CD8-positive, alpha-beta memory T cell (primary cell): ENCODE data around the gene SLC22A3. TPM values are rescaled to one million over a fixed set of nuclear protein-coding genes. Genes with fewer than 3 reads are reported as not detected.

Experiments
- CTCF ChIA-PET: fragments of 350-600 bp; sonication (Branson Sonifier 250); formaldehyde crosslinking; loops from one replicate; lab custom pipeline; 2021; ENCODE audit warnings: antibody characterized with exemption; lab: Charles Lee
- POLR2A ChIA-PET: fragments of 350-600 bp; sonication (Branson Sonifier 250); formaldehyde crosslinking; loops from one replicate; lab custom pipeline; 2021; ENCODE audit warnings: antibody characterized with exemption; lab: Charles Lee
- DNase-seq, 5 donors: peaks; one replicate each; pipeline versions ENCODE4 v3.0.0 to v3.0.0-alpha.2; 2020 to 2022; ENCODE audit warnings: mixed read lengths in 1 of 5
- H3K27ac ChIP-seq: one replicate; pipeline ENCODE4 v1.7.0; 2013; ENCODE audit warnings: low read depth, mild to moderate bottlenecking, low read length, moderate library complexity
- H3K27me3 ChIP-seq: 2 replicates; pipeline ENCODE4 v1.7.0; 2013; ENCODE audit warnings: low read length, mild to moderate bottlenecking; ENCODE audit not compliant: insufficient read depth, poor library complexity, severe bottlenecking
- H3K36me3 ChIP-seq: 2 replicates; pipeline ENCODE4 v1.7.0; 2013; ENCODE audit warnings: mild to moderate bottlenecking, low read length, moderate library complexity; ENCODE audit not compliant: insufficient read depth
- H3K4me1 ChIP-seq: 2 replicates; pipeline ENCODE4 v1.7.0; 2013; ENCODE audit warnings: mild to moderate bottlenecking, low read length, moderate library complexity; ENCODE audit not compliant: insufficient read depth
- H3K4me3 ChIP-seq: 2 replicates; pipeline ENCODE4 v1.7.0; 2013; ENCODE audit warnings: mild to moderate bottlenecking, low read length
- H3K9me3 ChIP-seq: 2 replicates; pipeline ENCODE4 v1.7.0; 2013; ENCODE audit warnings: mild to moderate bottlenecking, low read length
- H3K27ac Mint-ChIP-seq, 8 donors: one replicate each; pipeline ENCODE4 v1.8.0; 2020 to 2021; ENCODE audit warnings: mixed read lengths in 8 of 8, mild to moderate bottlenecking in 6 of 8, inconsistent platforms in 3 of 8, moderate library complexity in 3 of 8
- H3K27me3 Mint-ChIP-seq, 2 donors: one replicate each; pipeline ENCODE4 v1.8.0; 2020 to 2021; ENCODE audit warnings: mixed read lengths in 2 of 2, mild to moderate bottlenecking in 1 of 2, moderate library complexity in 1 of 2
- H3K36me3 Mint-ChIP-seq, 3 donors: one replicate each; pipeline ENCODE4 v1.8.0; 2020 to 2021; ENCODE audit warnings: mixed read lengths in 3 of 3, inconsistent platforms in 1 of 3, mild to moderate bottlenecking in 1 of 3
- H3K4me1 Mint-ChIP-seq, 3 donors: one replicate each; pipeline ENCODE4 v1.8.0; 2020 to 2021; ENCODE audit warnings: mixed read lengths in 3 of 3, inconsistent platforms in 1 of 3, mild to moderate bottlenecking in 1 of 3
- H3K4me3 Mint-ChIP-seq, 7 donors: one replicate each; pipeline ENCODE4 v1.8.0; 2020 to 2021; ENCODE audit warnings: mixed read lengths in 7 of 7, mild to moderate bottlenecking in 6 of 7, moderate library complexity in 4 of 7, inconsistent platforms in 2 of 7
- H3K9me3 Mint-ChIP-seq, 5 donors: one replicate each; pipeline ENCODE4 v1.8.0; 2020 to 2022; ENCODE audit warnings: mixed read lengths in 5 of 5, mild to moderate bottlenecking in 3 of 5, moderate library complexity in 2 of 5, inconsistent platforms in 1 of 5
- polyA plus RNA-seq: library from polyadenylated mRNA; unstranded; fragments of 300-500 nt; fragmentation: Illumina TruSeq; gene quantifications from one replicate; pipeline ENCODE4 v1.2.3, GENCODE V29; 2021
- total RNA-seq, 2 experiments: library from RNA; stranded (reverse); gene quantifications; one replicate each; pipeline ENCODE4 v1.2.3, GENCODE V29; 2021

Gene SLC22A3
- total and polyA plus RNA-seq, 3 experiments from 2014 or later = not detected

DNA sequence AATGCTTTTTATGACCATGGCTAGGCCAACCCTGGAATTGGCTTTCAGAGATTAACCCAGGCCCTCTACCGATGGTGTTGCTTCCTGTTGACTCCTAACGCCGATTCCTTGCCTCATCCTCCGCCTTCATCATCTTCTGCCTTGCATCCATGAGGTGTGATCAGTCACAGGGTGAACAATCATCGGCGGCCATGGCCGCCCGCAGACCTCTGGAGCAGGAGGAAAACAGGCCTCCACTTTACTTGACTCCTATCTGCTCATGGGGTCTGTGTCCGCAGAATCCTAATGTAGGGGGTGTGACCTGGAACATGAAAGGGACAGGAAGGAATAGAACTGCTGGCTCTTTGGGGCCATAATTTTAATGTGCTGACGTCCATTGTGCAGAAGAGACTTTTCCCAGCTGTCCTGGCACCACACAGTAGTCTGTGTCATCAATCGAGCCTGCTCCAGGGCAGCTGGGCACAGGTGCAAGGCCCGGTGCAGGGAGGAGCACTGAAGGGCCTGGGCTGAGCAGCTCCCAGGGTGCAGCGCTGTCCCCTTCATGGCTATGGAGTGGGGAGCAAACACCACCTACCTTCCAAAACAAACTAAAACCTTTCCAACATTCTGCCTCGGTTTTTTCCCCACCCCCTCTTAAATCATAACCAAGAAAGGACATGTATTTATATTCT is 8.0 kb downstream of the SLC22A3 start:
- Mint-ChIP-seq H3K9me3 (no peaks in the 10 kb centered on the region), H3K36me3 (no peaks in the 10 kb centered on the region), H3K4me3 (no peak overlapping the region), H3K27me3 (peaks cover 25 to 44% of the 10 kb centered on the region in 2 donors), H3K27ac (no peak overlapping the region), H3K4me1 (no peaks in the 10 kb centered on the region)
- ChIA-PET CTCF (no interaction called here), POLR2A (no interaction called here)
- Histone ChIP-seq H3K4me1 (no peaks in the 10 kb centered on the region), H3K27me3 (peaks cover 4% of the 10 kb centered on the region), H3K36me3 (no peaks in the 10 kb centered on the region), H3K9me3 (no peaks in the 10 kb centered on the region), H3K27ac (no peak overlapping the region), H3K4me3 (no peak overlapping the region)
- DNase-seq = no peak

DNA sequence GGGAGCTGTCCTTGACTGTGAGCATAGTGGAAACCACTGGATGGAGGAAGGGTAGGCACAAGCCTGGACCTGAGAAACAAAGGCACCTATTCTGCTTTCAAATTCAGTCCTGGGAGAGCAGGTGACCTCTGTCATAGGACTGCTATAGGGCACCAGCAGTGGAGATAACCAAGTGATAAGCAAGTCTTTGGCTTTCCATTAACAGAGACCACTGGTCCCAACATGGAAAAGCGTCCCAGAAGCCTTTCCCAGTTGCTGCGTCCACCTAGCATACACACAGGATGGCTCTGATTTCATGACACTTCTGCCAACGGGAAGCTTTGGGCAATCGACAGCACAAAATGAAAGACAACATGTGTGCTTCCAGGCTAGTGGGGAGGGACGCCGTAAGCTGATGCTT is 8.9 kb downstream of the SLC22A3 start:
- H3K4me1 Mint-ChIP-seq = no peaks in the 10 kb centered on the region
- no peak overlapping the region for H3K4me3 Mint-ChIP-seq
- Histone ChIP-seq H3K27ac (no peak overlapping the region), H3K36me3 (no peaks in the 10 kb centered on the region), H3K4me3 (no peak overlapping the region), H3K4me1 (no peaks in the 10 kb centered on the region), H3K27me3 (peaks cover 4% of the 10 kb centered on the region), H3K9me3 (no peaks in the 10 kb centered on the region)
- no peaks in the 10 kb centered on the region for H3K9me3 Mint-ChIP-seq
- ChIA-PET POLR2A (no interaction called here), CTCF (no interaction called here)
- H3K36me3 Mint-ChIP-seq = no peaks in the 10 kb centered on the region
- H3K27ac Mint-ChIP-seq = no peak overlapping the region
- DNase-seq = no peak
- peaks cover 20 to 43% of the 10 kb centered on the region in 2 donors for H3K27me3 Mint-ChIP-seq

DNA sequence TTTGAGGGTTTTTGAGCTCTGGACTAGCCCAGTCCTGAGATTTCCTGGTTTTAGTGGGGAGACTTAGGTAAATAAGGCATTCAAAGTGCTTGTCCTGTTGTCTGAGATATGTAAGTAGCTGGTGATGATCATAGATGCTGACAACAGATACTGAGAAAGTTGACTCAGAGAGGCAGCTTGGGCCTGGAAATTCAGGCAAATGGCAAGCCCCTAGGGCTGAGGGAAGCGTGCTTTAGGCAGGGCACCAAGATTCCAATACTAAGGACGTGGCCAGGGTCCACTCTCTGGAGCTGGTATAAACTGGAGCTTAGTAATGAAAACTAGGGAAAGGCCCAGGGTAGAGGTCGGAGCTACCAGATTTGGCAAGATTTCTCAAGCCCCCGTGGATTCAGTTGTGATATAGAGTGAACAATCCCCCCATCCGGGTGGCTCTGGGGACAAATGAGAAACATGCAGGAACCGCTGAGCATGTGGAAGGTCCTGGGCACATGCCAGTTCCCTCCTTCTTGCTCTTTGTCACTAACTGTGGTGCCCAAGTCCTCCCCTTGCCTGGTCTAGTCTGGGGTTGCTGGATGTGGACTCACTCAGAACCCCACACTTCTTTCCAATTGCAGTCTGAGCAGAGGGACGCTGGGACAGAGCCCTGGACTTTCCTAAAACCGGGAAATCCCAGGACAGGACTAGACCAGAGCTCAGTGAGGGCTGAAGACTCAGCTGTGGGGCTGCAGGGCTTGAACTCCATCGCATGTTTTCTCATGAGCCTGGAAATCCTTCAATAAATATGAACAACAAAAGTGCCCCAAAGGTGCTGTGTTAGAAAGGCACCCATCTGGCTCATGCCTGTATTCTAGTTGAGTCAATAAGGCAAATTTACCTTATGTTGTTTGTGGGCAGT is 10.3 kb downstream of the SLC22A3 start:
- H3K4me3 Mint-ChIP-seq = no peak overlapping the region
- Histone ChIP-seq H3K9me3 (no peaks in the 10 kb centered on the region), H3K36me3 (no peaks in the 10 kb centered on the region), H3K27me3 (peaks cover 4% of the 10 kb centered on the region), H3K4me3 (no peak overlapping the region), H3K27ac (no peak overlapping the region), H3K4me1 (no peaks in the 10 kb centered on the region)
- no peaks in the 10 kb centered on the region for H3K36me3 Mint-ChIP-seq
- no peaks in the 10 kb centered on the region for H3K9me3 Mint-ChIP-seq
- no peak for DNase-seq
- ChIA-PET POLR2A (no interaction called here), CTCF (no interaction called here)
- peaks cover 13 to 33% of the 10 kb centered on the region in 2 donors for H3K27me3 Mint-ChIP-seq
- no peak overlapping the region for H3K27ac Mint-ChIP-seq
- no peaks in the 10 kb centered on the region for H3K4me1 Mint-ChIP-seq

DNA sequence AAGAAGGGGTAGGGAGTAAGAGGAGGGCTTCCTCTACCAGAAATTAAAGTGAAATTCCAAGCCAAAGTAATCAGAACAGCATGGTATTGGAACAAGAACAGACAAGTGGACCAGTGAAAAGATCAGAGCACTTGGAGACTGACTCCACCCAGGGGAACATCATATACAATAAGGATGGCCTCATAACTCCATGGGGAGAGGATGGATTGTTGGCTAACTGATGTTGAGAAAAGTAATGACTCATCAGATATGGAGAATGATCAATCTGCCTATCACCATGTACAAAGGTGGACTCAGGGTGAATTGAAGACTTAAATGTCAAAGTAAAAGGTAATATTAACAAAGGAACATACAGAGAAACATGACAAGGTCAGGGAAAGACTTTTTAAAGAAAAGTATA is 12.8 kb downstream of the SLC22A3 start:
- Mint-ChIP-seq H3K27ac (no peak overlapping the region), H3K9me3 (no peaks in the 10 kb centered on the region), H3K4me3 (no peak overlapping the region), H3K36me3 (no peaks in the 10 kb centered on the region), H3K4me1 (no peaks in the 10 kb centered on the region), H3K27me3 (peaks cover 10 to 21% of the 10 kb centered on the region in 2 donors)
- DNase-seq = no peak
- no peak overlapping the region for H3K27ac ChIP-seq
- ChIA-PET CTCF (no interaction called here), POLR2A (no interaction called here)
- H3K4me1 ChIP-seq = no peaks in the 10 kb centered on the region
- H3K27me3 ChIP-seq = no peaks in the 10 kb centered on the region
- H3K36me3 ChIP-seq = no peaks in the 10 kb centered on the region
- H3K4me3 ChIP-seq = no peak overlapping the region
- H3K9me3 ChIP-seq = no peaks in the 10 kb centered on the region

DNA sequence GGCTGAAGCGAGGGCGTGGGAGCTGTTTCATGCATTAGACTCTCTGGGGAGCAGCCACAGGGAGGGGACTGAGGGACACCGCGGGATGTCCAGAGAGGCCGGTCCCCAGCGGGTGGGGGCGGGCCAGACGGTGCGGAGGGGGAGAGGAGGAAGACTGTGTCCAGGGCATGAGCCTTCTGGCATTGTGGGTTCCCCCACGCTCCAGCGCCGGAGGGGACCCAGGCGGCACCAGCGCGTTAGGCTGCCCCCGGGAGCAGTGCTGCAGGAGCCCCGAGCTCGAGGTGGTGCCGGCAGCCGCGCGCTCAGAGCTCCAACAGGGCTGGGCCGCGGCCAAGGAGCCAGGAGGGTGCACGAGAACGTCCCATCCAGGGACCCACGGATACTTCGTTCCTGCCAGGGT is 14.4 kb downstream of the SLC22A3 start:
- H3K27ac ChIP-seq = no peak overlapping the region
- POLR2A ChIA-PET = no interaction called here
- peaks cover 6 to 12% of the 10 kb centered on the region in 2 donors for H3K27me3 Mint-ChIP-seq
- no peak overlapping the region for H3K4me3 ChIP-seq
- H3K9me3 ChIP-seq = no peaks in the 10 kb centered on the region
- no peak overlapping the region for H3K27ac Mint-ChIP-seq
- CTCF ChIA-PET = no interaction called here
- no peaks in the 10 kb centered on the region for H3K36me3 Mint-ChIP-seq
- H3K9me3 Mint-ChIP-seq = no peaks in the 10 kb centered on the region
- no peak overlapping the region for H3K4me3 Mint-ChIP-seq
- H3K4me1 ChIP-seq = no peaks in the 10 kb centered on the region
- DNase-seq = no peak
- H3K4me1 Mint-ChIP-seq = no peaks in the 10 kb centered on the region
- H3K27me3 ChIP-seq = no peaks in the 10 kb centered on the region
- no peaks in the 10 kb centered on the region for H3K36me3 ChIP-seq

DNA sequence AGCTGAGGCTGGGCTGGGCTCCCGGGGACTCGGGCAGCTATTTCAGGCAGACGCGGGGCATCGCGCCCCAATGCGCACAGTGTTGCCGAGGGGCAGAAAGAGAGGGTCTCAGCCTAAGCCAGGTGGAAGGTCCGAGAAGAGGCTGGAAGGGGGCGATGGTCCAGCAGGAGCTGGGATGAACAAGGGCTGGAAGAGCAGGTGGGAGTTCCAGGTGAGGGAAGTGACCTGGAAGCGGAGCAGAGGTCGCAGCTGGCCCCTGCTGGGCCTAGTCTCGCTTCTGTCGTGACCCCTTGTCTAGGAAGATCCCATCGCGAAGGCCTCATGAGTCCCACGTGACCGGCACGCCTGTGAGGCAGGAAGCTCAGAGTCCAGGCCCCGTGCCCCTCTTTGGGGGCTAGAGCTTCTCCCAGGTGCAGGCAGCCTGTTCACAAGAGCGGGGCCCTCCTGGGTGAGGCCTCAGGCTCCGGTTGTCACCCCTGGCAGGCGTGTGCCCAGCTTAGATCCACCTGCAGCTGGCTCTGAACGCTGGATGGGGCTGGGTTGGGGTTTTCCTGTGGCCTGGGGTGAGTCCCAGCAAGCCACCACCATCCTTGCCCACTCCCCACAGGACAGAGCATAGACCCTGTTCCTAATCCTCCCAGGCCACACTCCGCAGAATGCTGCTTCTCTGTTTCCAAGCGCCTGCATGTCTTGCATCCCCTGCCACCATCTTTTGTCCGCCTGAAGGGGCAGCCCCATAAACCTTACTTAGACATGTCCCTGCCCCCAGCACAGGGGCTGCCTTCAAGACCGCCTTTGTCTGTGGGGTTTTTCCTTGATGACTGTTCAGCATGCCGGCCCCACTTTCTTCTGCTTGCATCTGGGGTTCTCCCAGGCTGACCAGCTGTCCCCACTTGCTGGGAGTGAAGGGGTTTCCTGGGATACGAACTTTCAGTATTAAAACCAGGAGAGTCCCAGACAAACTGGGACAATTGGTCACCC is 15.1 kb downstream of the SLC22A3 start:
- no peak overlapping the region for H3K4me3 Mint-ChIP-seq
- H3K27me3 Mint-ChIP-seq = peaks cover 3 to 12% of the 10 kb centered on the region in 2 donors
- POLR2A ChIA-PET = no interaction called here
- Histone ChIP-seq H3K4me3 (no peak overlapping the region), H3K9me3 (no peaks in the 10 kb centered on the region), H3K4me1 (no peaks in the 10 kb centered on the region), H3K36me3 (no peaks in the 10 kb centered on the region), H3K27ac (no peak overlapping the region), H3K27me3 (no peaks in the 10 kb centered on the region)
- H3K9me3 Mint-ChIP-seq = no peaks in the 10 kb centered on the region
- CTCF ChIA-PET = no interaction called here
- H3K36me3 Mint-ChIP-seq = no peaks in the 10 kb centered on the region
- H3K27ac Mint-ChIP-seq = peak overlapping the region in 1 of 8 donors; percentile 16
- no peaks in the 10 kb centered on the region for H3K4me1 Mint-ChIP-seq
- DNase-seq = no peak

DNA sequence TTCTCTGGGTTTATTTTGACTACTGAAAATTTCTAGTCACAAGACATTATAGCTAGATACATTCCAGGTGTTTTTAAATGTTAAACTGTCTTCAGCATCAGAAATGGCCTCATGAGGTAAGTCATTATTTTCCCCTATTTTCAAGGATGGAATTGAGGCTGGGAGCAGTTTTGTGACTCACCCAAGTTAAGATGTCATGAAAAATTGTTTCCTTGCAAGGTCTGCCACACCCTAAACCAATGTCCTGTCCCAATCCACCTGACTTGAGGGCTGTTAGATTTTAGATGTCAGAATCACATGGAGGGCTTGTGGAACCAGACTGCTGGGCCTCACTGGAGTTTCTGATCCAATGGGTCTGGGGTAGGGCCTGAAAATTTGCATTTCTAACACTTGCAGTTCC is 16.9 kb downstream of the SLC22A3 start:
- Histone ChIP-seq H3K36me3 (no peaks in the 10 kb centered on the region), H3K4me3 (no peak overlapping the region), H3K4me1 (no peaks in the 10 kb centered on the region), H3K27ac (no peak overlapping the region), H3K27me3 (no peaks in the 10 kb centered on the region), H3K9me3 (no peaks in the 10 kb centered on the region)
- DNase-seq = no peak
- Mint-ChIP-seq H3K9me3 (peaks cover 1 to 7% (median 6%) of the 10 kb centered on the region in 5 donors), H3K4me3 (no peak overlapping the region), H3K36me3 (peaks cover 0 to 1% (median 0%) of the 10 kb centered on the region in 3 donors), H3K27ac (no peak overlapping the region), H3K27me3 (peaks cover 3 to 15% of the 10 kb centered on the region in 2 donors), H3K4me1 (no peaks in the 10 kb centered on the region)
- ChIA-PET CTCF (no interaction called here), POLR2A (no interaction called here)
